CD4-positive, alpha-beta T cell treated with Interleukin-10 for 1 hour (primary cell): Measurements from ENCODE around the gene ATF1.
A peak's percentile ranks its signal among the peaks of the same experiment; 100 is the strongest.
"Not testable (repeated sequence)": the region's sequence is repeated elsewhere in the genome, so short reads cannot be mapped to it uniquely, and the experiment has no call there.

Experiments
- DNase-seq: peaks from one replicate; pipeline ENCODE4 v3.0.0-alpha.2; 2020

The ATF1 gene

GRCh38 chr12:50806176-50806575 is 42.3 kb downstream of the ATF1 start:
- DNase-seq = no peak

- not testable (repeated sequence) for DNase-seq
These were observed 45.2 kb downstream of the ATF1 start for GRCh38 chr12:50809131-50809530.

- DNase-seq = not testable (repeated sequence)
These were observed 51.0 kb downstream of the ATF1 start for GRCh38 chr12:50814921-50815320.

- no peak for DNase-seq
These were observed 56.3 kb downstream of the ATF1 start for GRCh38 chr12:50820177-50820576.

GRCh38 chr12:50822082-50822481 is 58.2 kb downstream of the ATF1 start:
- DNase-seq = no peak

GRCh38 chr12:50823724-50824123 is 59.8 kb downstream of the ATF1 start:
- DNase-seq = not testable (repeated sequence)

- DNase-seq = peak; percentile 1
These were observed 61.0 kb downstream of the ATF1 start for GRCh38 chr12:50824914-50825313.

- DNase-seq = peak; percentile 63
These were observed 61.5 kb downstream of the ATF1 start for GRCh38 chr12:50825372-50825838.

GRCh38 chr12:50828121-50828520 is 64.2 kb downstream of the ATF1 start:
- DNase-seq = no peak

GRCh38 chr12:50828886-50829285 is 65.0 kb downstream of the ATF1 start:
- no peak for DNase-seq

GRCh38 chr12:50833801-50834200 is 69.9 kb downstream of the ATF1 start:
- not testable (repeated sequence) for DNase-seq

- no peak for DNase-seq
These were observed 75.1 kb downstream of the ATF1 start for GRCh38 chr12:50839042-50839441.

- DNase-seq = no peak
These were observed 77.0 kb downstream of the ATF1 start for GRCh38 chr12:50840809-50841487.

- no peak for DNase-seq
These were observed 78.0 kb downstream of the ATF1 start for GRCh38 chr12:50841716-50842531.

GRCh38 chr12:50842637-50843493 is 79.0 kb downstream of the ATF1 start, which contains the start of gene TMPRSS12:
Gene TMPRSS12 (plus strand): TSS chr12:50842926. CDS start chr12:50842965, 39 bp downstream.
- DNase-seq = no peak

GRCh38 chr12:50845021-50845647 is 81.2 kb downstream of the ATF1 start:
- no peak for DNase-seq

- no peak for DNase-seq
These were observed 85.1 kb downstream of the ATF1 start for GRCh38 chr12:50848963-50849362.

- DNase-seq = not testable (repeated sequence)
These were observed 91.3 kb downstream of the ATF1 start for GRCh38 chr12:50855218-50855617.

GRCh38 chr12:50855679-50856078 is 91.8 kb downstream of the ATF1 start:
- not testable (repeated sequence) for DNase-seq

GRCh38 chr12:50859621-50860310 is 95.9 kb downstream of the ATF1 start:
- no peak for DNase-seq

GRCh38 chr12:50862316-50862715 is 98.4 kb downstream of the ATF1 start:
- DNase-seq = no peak

GRCh38 chr12:50865266-50865665 is 101.4 kb downstream of the ATF1 start:
- DNase-seq = no peak
